HEK293 (cell line): ENCODE data around the gene WWC1.

ENCODE experiments used
- CTCF ChIA-PET: fragments of 350-600 bp; formaldehyde crosslinking; extraction: SDS; loops from one replicate; lab custom pipeline; 2021; ENCODE audit warnings: antibody characterized with exemption; lab: Yijun Ruan, JAX
- POLR2A ChIA-PET: fragments of 300-600 bp; formaldehyde crosslinking; extraction: SDS; loops from one replicate; lab custom pipeline; 2020; ENCODE audit warnings: antibody characterized with exemption, inconsistent platforms; lab: Yijun Ruan, JAX
- H3K27ac ChIP-seq: fragments of 200-500 bp; sonication (Bioruptor generic); 2 replicates; pipeline ENCODE4 v1.5.1; 2014; ENCODE audit warnings: low read depth, low read length, control low read depth, inconsistent platforms; ENCODE audit errors: extremely low read depth
- H3K36me3 ChIP-seq, 2 experiments: fragments of 200-500 bp in 1 of 2; sonication (Bioruptor generic) in 1 of 2; 1 replicate in 1 of 2; 2 replicates in 1 of 2; pipeline ENCODE4 v1.5.1; 2014 to 2017; ENCODE audit warnings: inconsistent platforms in 2 of 2, low read length in 2 of 2; ENCODE audit not compliant: control insufficient read depth in 2 of 2, insufficient read depth in 1 of 2
- H3K4me1 ChIP-seq: fragments of 200-500 bp; sonication (Bioruptor generic); 2 replicates; pipeline ENCODE4 v1.5.1; 2014; ENCODE audit warnings: mild to moderate bottlenecking, low read length, inconsistent platforms; ENCODE audit not compliant: control insufficient read depth, insufficient read depth
- H3K4me3 ChIP-seq: 2 replicates; pipeline ENCODE4 v1.5.1; 2011; ENCODE audit warnings: low read depth, mild to moderate bottlenecking, control low read depth, low read length, moderate library complexity
- H3K9me3 ChIP-seq: fragments of 200-500 bp; sonication (Bioruptor generic); 2 replicates; pipeline ENCODE4 v1.5.1; 2014; ENCODE audit warnings: low read depth, low read length, inconsistent platforms; ENCODE audit not compliant: control insufficient read depth, insufficient read depth
- OSR2 ChIP-seq: fragments of 450-650 bp; formaldehyde crosslinking; IDR thresholded peaks from 2 replicates; pipeline ENCODE4 v1.5.1; 2016; ENCODE audit warnings: missing biosample characterization, missing genetic modification characterization
- REPIN1 ChIP-seq: fragments of 450-650 bp; formaldehyde crosslinking; IDR thresholded peaks from 2 replicates; pipeline ENCODE4 v1.5.1; 2017; ENCODE audit warnings: missing biosample characterization, missing genetic modification characterization, low read depth
- ZBTB7A ChIP-seq: fragments of 450-650 bp; formaldehyde crosslinking; IDR thresholded peaks from 2 replicates; pipeline ENCODE4 v1.5.1; 2016; ENCODE audit warnings: low read depth, missing biosample characterization, missing genetic modification characterization
- ZBTB8A ChIP-seq: fragments of 450-650 bp; formaldehyde crosslinking; IDR thresholded peaks from 2 replicates; pipeline ENCODE4 v1.5.1; 2016; ENCODE audit warnings: missing biosample characterization, missing genetic modification characterization
- ZNF18 ChIP-seq: fragments of 450-650 bp; formaldehyde crosslinking; IDR thresholded peaks from 2 replicates; pipeline ENCODE4 v1.5.1; 2016; ENCODE audit warnings: missing biosample characterization, missing genetic modification characterization
- ZNF280C ChIP-seq: fragments of 450-650 bp; formaldehyde crosslinking; IDR thresholded peaks from 2 replicates; pipeline ENCODE4 v1.5.1; 2016; ENCODE audit warnings: missing biosample characterization, missing genetic modification characterization
- ZNF449 ChIP-seq: fragments of 450-650 bp; formaldehyde crosslinking; IDR thresholded peaks from 2 replicates; pipeline ENCODE4 v1.5.1; 2017; ENCODE audit warnings: missing biosample characterization, mild to moderate bottlenecking, missing genetic modification characterization, moderate library complexity
- ZNF473 ChIP-seq: fragments of 450-650 bp; formaldehyde crosslinking; IDR thresholded peaks from 2 replicates; pipeline ENCODE4 v1.5.1; 2017; ENCODE audit warnings: missing biosample characterization, missing genetic modification characterization
- ZNF514 ChIP-seq: fragments of 450-650 bp; formaldehyde crosslinking; IDR thresholded peaks from 2 replicates; pipeline ENCODE4 v1.5.1; 2016; ENCODE audit warnings: missing biosample characterization, missing genetic modification characterization
- ZNF549 ChIP-seq: fragments of 450-650 bp; IDR thresholded peaks from 2 replicates; pipeline ENCODE4 v1.5.1; 2018; ENCODE audit warnings: missing biosample characterization, missing genetic modification characterization, mild to moderate bottlenecking, inconsistent platforms, moderate library complexity
- ZNF610 ChIP-seq: fragments of 450-650 bp; formaldehyde crosslinking; IDR thresholded peaks from 2 replicates; pipeline ENCODE4 v1.5.1; 2016; ENCODE audit warnings: missing biosample characterization, missing genetic modification characterization, borderline replicate concordance
- ZNF654 ChIP-seq: fragments of 450-650 bp; formaldehyde crosslinking; IDR thresholded peaks from 2 replicates; pipeline ENCODE4 v1.5.1; 2016; ENCODE audit warnings: low read depth, missing biosample characterization, missing genetic modification characterization
- ZNF658 ChIP-seq: fragments of 450-650 bp; formaldehyde crosslinking; IDR thresholded peaks from 2 replicates; pipeline ENCODE4; 2016; ENCODE audit warnings: missing biosample characterization, missing genetic modification characterization
- ZNF707 ChIP-seq: fragments of 450-650 bp; formaldehyde crosslinking; IDR thresholded peaks from 2 replicates; pipeline ENCODE4 v1.5.1; 2016; ENCODE audit warnings: missing biosample characterization, missing genetic modification characterization
- ZNF747 ChIP-seq: fragments of 450-650 bp; formaldehyde crosslinking; IDR thresholded peaks from 2 replicates; pipeline ENCODE4 v1.5.1; 2016; ENCODE audit warnings: missing biosample characterization, missing genetic modification characterization
- ZNF76 ChIP-seq: fragments of 450-650 bp; formaldehyde crosslinking; IDR thresholded peaks from 2 replicates; pipeline ENCODE4; 2016; ENCODE audit warnings: low read depth, missing biosample characterization, missing genetic modification characterization, borderline replicate concordance
- TF ChIP-seq, protein P1 (sequence below): fragments of 450-650 bp; formaldehyde crosslinking; IDR thresholded peaks from 2 replicates; pipeline ENCODE4 v1.5.1; 2017; ENCODE audit warnings: missing biosample characterization, missing genetic modification characterization

The WWC1 gene

DNA sequence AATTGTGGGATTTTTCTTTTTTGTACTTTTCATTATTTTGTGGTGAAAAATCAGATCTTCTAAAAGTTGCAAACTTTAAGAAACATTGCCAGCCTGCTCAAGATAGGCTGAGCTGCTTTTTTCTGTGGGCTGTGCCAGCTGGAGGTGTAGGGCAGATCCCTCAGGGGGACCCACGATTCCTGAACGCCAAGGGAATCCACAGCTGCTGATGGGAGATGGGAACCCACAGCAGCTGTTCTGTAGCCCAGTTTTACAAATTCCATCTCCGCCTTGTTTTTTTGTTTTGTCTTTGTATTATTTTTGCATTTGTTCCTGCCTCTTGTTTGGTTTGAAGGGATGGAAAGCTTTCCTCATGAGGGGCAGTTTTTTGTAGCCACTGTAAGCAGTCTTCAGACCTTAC, 91.0 kb downstream of the WWC1 start:
- H3K9me3 ChIP-seq, result no peaks in the 10 kb centered on the region
- POLR2A ChIA-PET, result no interaction called here
- TF ChIP-seq ZNF280C (tag by site-specific recombination) (no peak), ZNF654 (tag by site-specific recombination) (no peak), ZNF549 (tag by site-specific recombination) (no peak), ZNF610 (no peak), ZNF747 (tag by site-specific recombination) (no peak), ZNF449 (no peak)
- no peaks in the 10 kb centered on the region for H3K4me1 ChIP-seq
- peaks cover 0 to 7% of the 10 kb centered on the region in 2 experiments; a peak in 1 of 3 replicates for H3K36me3 ChIP-seq
- H3K4me3 ChIP-seq, result no peak overlapping the region
- H3K27ac ChIP-seq, result no peak overlapping the region
- CTCF ChIA-PET, result interaction anchor here (0.7 kb wide), 1 partner anchor 92 kb away, joined by 3 read pairs; no protein-coding TSS in a partner anchor

DNA sequence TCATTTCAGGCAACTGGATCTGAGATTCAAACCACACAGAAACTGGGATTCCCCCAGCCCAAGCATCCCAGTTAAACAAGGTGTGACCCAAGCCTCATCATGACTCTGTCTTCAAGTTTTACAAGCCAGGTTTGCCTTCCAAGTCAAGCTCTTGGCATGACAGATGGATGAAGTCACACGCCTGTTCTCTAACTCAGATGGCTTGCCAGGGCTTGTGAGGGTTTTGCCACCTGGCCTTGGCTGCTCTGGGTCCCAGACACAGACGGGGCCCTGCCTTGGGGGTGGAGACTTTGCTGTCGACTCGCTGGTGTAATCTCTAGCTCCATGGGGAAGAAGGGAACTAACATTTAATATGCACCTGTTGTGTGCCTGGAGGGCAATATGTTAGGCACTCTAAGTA, 99.0 kb downstream of the WWC1 start:
- POLR2A ChIA-PET, result no interaction called here
- no peak for TF ChIP-seq ZNF658 (tag by site-specific recombination)
- no peak for TF ChIP-seq ZNF449
- TF ChIP-seq ZNF707 (tag by site-specific recombination), result no peak
- TF ChIP-seq ZNF18 (tag by site-specific recombination), result no peak
- Histone ChIP-seq H3K36me3 (peaks cover 0 to 6% of the 10 kb centered on the region in 2 experiments; a peak in 2 of 3 replicates), H3K4me1 (no peaks in the 10 kb centered on the region), H3K27ac (no peak overlapping the region), H3K9me3 (no peaks in the 10 kb centered on the region), H3K4me3 (no peak overlapping the region)
- CTCF ChIA-PET, result interaction anchor here (0.6 kb wide), 1 partner anchor 120 kb away, joined by 3 read pairs; no protein-coding TSS in a partner anchor

DNA sequence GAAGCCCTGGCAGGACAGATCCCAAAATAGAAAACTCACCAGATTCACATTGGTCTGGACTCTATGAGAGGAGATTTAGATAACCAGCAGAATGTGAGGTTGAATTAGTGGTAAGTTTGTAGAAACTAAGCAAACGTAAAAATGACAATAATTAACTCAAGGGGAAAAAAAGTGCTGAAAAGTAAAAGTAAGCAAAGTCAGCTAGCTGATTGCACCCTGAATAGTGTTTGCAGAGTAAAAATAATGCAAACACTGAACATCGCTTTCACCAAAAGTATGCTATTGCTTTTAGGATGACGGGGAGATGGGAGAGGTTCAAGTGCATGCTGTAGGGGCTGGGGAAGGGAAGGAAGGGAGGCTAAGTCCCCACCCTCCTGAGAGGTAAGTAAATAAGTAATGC, 102.3 kb downstream of the WWC1 start:
- no peaks in the 10 kb centered on the region for H3K4me1 ChIP-seq
- ChIA-PET CTCF (no interaction called here), POLR2A (no interaction called here)
- TF ChIP-seq ZNF473 (tag by site-specific recombination) (no peak), ZBTB7A (tag by site-specific recombination) (no peak), REPIN1 (tag by site-specific recombination) (no peak), ZNF514 (tag by site-specific recombination) (no peak), ZBTB8A (tag by site-specific recombination) (no peak), ZNF76 (tag by site-specific recombination) (no peak), OSR2 (tag by site-specific recombination) (no peak)
- TF ChIP-seq, protein P1, sequence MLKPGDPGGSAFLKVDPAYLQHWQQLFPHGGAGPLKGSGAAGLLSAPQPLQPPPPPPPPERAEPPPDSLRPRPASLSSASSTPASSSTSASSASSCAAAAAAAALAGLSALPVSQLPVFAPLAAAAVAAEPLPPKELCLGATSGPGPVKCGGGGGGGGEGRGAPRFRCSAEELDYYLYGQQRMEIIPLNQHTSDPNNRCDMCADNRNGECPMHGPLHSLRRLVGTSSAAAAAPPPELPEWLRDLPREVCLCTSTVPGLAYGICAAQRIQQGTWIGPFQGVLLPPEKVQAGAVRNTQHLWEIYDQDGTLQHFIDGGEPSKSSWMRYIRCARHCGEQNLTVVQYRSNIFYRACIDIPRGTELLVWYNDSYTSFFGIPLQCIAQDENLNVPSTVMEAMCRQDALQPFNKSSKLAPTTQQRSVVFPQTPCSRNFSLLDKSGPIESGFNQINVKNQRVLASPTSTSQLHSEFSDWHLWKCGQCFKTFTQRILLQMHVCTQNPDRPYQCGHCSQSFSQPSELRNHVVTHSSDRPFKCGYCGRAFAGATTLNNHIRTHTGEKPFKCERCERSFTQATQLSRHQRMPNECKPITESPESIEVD, result no peak
- no peak overlapping the region for H3K4me3 ChIP-seq
- H3K9me3 ChIP-seq, result no peaks in the 10 kb centered on the region
- H3K27ac ChIP-seq, result no peak overlapping the region
- H3K36me3 ChIP-seq, result peaks cover 0 to 10% of the 10 kb centered on the region in 2 experiments; a peak in 2 of 3 replicates
